Measurements from ENCODE around the gene SPTB.
A peak's percentile ranks its signal among the peaks of the same experiment; 100 is the strongest.

SPTB gene

GRCh38 chr14:64762044-64763034 is 117.4 kb downstream of the SPTB start:
- DNase-seq, result no peak

- DNase-seq, result no peak
Measured at GRCh38 chr14:64761441-64762043, 118.2 kb downstream of the SPTB start.

GRCh38 chr14:64760916-64761315 is 118.8 kb downstream of the SPTB start:
- no peak for DNase-seq

GRCh38 chr14:64760146-64760755 is 119.5 kb downstream of the SPTB start:
- DNase-seq, result peak; percentile 25

- no peak for DNase-seq
Measured at GRCh38 chr14:64759555-64759938, 120.2 kb downstream of the SPTB start.

GRCh38 chr14:64758691-64759554 is 120.8 kb downstream of the SPTB start:
- DNase-seq, result no peak

- no peak for DNase-seq
Measured at GRCh38 chr14:64758025-64758521, 121.6 kb downstream of the SPTB start.

GRCh38 chr14:64757601-64758000 is 122.1 kb downstream of the SPTB start:
- DNase-seq, result no peak

- no peak for DNase-seq
Measured at GRCh38 chr14:64756712-64757111, 123.0 kb downstream of the SPTB start.

GRCh38 chr14:64755781-64756221 is 123.9 kb downstream of the SPTB start:
- DNase-seq, result no peak

GRCh38 chr14:64754685-64755084 is 125.0 kb downstream of the SPTB start:
- DNase-seq, result no peak

GRCh38 chr14:64753999-64754398 is 125.7 kb downstream of the SPTB start:
- no peak for DNase-seq

GRCh38 chr14:64753374-64753773 is 126.3 kb downstream of the SPTB start:
- DNase-seq, result no peak

- no peak for DNase-seq
Measured at GRCh38 chr14:64752909-64753308, 126.8 kb downstream of the SPTB start.

GRCh38 chr14:64748995-64749714 is 130.6 kb downstream of the SPTB start:
- DNase-seq, result no peak

GRCh38 chr14:64748521-64748920 is 131.2 kb downstream of the SPTB start:
- no peak for DNase-seq

GRCh38 chr14:64747327-64747726 is 132.4 kb downstream of the SPTB start:
- DNase-seq, result no peak

GRCh38 chr14:64746298-64747250 is 133.1 kb downstream of the SPTB start:
- no peak for DNase-seq

GRCh38 chr14:64745511-64746091 is 134.1 kb downstream of the SPTB start:
- no peak for DNase-seq

GRCh38 chr14:64743061-64743460 is 136.6 kb downstream of the SPTB start:
- no peak for DNase-seq
